CMK (cell line): ENCODE results near the gene SS18L1.

Source experiments
- DNase-seq: peaks from one replicate; pipeline ENCODE4 v3.0.0-alpha.2; 2010; ENCODE audit warnings: low read depth

The SS18L1 gene

DNA sequence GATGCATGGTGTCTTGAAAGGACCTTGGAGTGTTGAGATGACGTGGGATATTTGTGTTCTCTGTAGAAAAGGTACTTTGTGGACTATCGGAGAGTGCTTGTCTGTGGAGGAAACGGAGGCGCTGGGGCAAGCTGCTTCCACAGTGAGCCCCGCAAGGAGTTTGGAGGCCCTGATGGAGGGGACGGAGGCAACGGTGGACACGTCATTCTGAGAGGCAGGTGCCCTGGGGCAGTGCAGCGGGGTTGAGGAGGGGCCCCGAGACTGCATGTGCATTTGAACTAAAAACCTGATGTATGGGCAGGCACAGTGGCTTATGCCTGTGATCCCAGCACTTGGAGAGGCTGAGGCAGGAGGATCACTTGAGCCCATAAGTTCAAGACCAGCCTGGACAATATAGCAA lies 52.2 kb downstream of the SS18L1 start:
- no peak for DNase-seq

DNA sequence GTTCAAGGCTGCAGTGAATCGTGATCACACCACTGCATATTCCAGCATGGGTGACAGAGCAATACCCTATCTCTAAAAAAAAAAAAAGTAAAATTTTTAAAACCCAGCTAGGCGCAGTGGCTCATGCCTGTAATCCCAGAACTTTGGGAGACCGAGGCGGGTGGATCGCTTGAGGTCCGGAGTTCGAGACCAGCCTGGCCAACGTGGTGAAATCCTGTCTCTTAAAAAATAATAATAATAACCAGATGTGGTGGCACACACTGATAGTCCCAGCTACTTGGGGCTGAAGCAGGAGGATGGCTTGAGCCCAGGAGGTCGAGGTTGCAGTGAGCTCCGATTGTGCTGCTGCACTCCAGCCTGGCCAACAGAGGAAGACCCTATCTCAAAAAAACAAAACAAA lies 52.7 kb downstream of the SS18L1 start:
- no peak for DNase-seq

DNA sequence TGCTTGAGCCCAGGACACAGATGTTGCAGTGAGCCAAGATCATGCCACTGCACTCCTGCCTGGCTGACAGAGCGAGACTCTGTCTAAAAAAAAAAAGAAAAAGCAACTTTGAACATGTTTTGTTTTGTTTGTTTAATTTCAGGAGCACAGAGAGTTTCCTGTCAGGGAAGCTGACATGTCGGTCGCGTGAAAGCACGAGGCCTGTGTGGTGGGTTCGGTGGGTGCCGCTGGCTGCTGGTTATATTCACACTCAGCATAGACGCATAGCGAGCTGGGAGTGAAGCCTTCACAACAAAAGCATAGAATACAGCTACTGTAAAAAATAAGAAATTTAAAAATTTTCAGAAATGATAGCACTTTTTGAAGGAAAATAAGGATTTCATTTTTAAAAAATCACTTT lies 53.7 kb downstream of the SS18L1 start:
- no peak for DNase-seq

DNA sequence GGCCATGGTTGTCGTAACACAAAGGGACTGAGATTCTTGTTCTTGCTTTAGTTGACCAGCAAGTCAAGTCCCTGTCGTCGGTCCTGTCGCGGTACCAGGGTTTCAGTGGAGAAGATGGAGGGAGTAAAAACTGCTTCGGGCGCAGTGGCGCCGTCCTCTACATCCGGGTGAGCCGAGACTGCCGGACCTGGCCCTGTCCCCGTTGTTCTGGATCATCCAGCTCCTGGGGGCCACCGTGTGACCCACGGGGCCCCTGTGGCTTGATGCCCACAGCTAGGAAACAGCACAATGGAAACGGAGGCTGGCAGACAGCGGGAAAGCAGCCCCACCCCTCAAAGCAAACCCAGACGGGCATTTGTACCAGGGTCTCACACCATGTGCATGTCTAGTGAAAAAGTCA lies 54.2 kb downstream of the SS18L1 start:
- no peak for DNase-seq

DNA sequence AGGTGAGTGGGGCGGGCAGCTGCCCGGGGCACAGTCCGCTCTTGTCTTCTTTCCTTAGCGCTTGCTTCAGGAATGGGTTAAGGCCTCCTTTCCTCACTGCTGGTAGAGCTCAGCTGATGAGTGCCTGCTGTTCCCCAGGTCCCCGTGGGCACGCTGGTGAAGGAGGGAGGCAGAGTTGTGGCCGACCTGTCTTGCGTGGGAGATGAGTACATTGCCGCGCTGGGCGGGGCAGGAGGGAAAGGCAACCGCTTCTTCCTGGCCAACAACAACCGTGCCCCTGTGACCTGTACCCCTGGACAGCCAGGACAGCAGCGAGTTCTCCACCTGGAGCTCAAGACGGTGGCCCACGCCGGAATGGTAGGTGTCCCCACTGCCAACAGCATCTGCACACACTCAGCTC lies 54.9 kb downstream of the SS18L1 start:
- DNase-seq: no peak

DNA sequence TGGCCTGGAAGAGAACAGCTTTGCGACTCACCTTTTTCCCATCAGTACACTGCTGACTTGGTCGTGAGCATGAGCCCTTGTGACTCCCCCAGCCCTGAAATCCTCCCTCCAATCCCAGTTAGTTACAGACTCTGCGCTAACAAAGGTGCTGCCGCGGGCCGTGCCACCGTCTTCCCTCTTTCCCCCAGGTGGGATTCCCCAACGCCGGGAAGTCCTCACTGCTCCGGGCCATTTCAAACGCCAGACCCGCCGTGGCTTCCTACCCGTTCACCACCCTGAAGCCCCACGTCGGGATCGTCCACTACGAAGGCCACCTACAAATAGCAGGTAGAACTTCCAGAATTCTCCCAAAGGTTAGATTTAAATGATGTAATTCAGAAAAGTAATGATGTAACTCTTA lies 55.4 kb downstream of the SS18L1 start:
- DNase-seq: no peak

DNA sequence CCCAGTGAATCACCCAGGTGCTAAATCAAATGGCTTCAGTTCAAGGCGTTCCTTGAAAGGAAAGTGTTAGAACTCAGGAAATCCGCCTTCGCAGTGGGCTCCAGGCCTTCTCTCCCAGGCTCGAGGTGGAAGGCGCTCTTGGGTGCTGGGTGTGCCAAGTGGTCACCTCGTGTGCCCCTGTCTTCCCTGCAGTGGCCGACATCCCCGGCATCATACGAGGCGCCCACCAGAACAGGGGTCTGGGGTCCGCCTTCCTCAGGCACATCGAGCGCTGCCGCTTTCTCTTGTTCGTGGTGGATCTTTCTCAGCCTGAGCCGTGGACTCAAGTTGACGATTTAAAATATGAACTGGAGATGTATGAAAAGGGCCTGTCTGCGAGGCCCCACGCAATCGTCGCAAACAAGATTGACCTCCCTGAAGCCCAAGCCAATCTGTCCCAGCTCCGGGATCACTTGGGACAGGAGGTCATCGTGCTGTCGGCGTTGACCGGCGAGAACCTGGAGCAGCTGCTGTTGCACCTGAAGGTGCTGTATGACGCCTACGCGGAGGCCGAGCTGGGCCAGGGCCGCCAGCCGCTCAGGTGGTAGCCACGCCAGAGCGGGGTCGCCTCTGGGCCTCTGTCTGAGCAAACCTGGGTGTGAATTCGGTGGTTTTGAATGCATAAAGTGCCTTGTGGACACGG lies 57.1 kb downstream of the SS18L1 start:
- no peak for DNase-seq

DNA sequence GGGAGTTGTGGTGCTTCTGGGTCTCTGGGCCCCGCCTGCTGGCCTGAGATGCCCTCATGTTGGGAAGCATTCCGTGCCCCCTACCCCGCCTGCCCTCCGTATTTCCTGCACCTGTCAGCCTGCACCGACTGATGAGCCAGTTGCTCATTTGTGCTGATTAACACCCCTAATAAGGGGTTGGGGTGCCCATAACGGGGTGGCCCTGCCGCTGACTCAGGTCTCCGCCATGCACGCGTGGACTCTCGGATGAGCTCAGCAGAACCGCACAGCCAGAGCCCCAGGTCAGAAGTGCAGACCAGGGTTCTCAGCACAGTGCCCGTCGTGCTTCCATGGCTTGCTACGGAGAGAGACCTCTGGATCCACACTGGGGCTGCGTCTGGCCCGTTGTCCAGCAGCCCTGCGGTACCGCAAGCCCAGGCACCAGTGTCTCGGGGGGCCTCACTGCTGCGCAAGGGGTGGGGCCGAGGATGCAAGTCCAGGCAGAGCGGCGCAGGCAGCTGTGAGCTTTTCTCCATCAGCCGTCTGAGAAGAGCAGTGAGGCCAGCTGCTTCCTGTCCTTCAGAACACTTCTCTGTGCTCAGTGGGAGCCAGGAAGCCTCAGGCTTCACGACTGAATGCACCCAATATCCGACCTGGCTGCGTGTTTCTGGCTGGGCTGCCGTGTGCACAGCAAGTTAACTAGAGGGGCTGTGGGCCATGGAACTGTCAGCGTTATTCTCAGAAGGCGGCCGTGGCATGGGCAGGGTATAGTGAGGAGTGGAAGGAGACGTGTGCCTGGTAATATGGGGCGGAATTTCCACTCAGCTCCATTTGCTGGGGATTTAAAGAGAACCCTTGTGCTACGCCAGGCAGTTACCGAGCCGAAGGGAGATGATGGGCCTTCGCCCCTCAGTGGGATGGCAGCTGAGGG lies 57.9 kb downstream of the SS18L1 start:
- DNase-seq: no peak

DNA sequence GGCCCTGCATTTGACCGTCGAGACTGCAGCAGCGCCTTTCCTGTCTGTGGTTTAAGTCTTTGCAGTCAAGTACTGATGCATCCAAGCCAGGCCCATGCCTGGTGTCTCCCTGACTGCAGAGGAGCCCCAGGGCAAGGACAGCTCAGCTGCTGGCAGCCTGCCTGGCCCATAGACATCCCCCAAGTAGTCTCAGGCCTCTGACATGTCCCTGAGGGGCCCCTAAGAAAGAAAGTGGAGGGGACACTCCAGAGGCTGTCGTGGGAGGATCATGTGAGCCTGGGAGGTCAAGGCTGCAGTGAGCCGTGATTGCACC lies 58.5 kb downstream of the SS18L1 start:
- no peak for DNase-seq

DNA sequence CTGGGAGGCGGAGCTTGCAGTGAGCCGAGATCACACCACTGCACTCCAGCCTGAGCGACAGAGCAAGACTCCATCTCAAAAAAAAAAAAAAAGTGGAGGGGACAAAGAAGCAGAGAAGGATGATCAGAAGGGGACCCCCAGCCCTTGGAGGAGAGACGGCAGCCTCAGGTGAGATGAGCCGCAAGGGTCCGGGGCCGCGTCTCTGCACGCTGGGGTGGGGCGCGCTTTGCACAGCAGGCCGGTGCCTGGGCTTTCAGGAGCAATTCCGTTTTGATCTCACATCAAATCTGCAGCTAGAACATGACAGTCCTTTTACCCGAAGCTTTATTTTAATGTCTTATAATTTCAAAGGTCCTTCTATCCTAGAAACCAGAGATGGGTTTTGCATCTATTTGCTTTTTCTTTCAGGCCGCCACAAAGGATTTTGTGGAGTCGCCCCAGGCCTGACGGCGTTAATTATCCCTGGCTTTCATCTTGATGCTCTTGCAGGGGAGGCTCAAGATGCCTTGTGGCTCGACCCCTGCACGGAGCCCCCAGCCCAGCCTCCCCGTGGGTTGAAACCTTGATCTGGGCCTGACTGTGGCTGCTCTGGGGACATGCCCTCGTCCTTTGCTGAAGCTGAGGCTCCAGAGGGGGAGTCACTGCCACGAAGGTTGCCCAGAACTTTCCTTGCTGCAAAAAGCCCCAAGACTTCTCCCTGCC lies 59.3 kb downstream of the SS18L1 start:
- DNase-seq: no peak

DNA sequence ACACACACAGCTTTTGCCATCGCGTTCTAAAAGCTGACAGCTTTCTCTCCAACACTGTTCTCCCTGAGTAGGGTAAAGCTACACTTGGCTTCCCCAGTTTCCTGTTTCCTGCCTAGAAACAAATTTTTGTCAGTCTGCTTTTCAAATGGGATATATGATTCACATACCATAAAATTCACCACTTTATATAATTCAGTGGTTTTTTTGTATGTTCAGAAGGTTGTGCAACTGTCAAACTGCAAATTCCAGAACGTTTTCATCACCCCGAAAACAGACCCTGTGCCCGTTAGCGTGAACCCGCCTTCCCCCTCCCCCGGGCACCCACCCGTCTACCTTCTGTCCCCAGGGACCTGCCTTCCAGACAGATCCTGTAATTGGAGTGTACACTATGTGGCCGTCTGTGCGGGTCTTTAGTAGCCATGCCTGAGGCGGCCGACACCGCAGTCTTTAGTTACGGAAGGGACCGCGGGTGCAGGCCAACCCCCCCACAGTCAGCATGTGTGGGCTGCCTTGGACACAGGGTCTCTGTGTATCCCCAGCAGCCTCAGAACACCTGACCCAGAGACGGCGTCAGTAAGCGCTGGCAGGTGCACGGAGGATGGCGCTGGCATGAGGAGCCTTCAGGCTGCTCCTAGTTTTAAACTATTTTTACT lies 59.9 kb downstream of the SS18L1 start:
- DNase-seq: no peak

DNA sequence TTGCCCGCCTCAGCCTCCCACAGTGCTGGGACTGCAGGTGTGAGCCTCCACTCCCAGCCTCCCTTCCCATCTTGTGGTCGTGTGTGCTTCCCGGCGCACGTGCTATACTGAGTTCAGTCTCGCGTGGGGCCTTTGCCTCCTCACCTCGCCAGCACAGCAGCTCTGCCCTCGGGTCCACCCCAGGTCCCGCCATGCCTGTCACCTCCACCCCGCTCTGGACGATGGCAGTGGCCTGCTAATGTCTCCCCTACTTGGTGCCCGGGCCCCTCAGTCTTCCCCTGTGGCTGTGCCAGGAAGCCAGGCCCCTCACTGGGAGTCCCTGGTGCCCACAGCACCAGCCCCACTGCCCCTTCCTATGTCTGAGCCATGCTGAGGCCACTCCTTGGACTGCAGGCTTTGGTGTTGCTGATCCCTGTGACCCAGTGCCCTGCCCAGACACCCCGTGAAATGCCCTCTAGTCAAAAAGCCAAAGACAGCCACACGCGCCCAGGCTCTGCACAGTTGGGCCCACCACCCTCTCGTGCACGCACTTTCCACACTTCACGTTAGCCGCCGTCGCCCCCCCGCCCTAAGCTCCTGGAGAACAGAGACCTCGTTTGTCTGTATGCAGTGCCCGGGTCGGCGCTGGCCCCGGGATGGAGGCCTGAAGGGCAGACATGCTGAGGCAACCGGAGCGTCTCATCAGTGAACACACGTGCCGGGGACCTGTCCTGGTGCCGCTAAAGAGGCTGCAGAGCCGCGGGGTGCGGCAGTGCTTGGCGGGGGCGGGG lies 62.2 kb downstream of the SS18L1 start:
- no peak for DNase-seq

DNA sequence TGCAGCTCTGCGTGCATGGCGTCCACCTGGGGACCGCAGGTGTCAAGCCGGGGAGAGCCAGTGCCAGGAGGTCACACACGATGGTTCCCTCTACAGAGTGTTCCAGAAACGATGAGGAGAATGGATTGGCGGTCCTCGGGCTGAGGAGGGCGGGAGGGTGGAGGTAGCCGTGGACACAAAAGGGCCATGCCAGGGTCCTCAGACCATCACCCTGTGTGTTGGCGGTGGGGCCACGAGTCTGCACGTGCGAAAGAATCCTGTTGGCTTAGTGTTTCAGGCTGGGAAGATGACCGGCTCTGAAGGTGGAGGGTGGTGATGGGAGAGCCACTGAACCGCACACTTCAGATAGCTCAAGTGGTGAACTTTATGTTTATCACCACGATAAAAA lies 62.8 kb downstream of the SS18L1 start:
- no peak for DNase-seq

DNA sequence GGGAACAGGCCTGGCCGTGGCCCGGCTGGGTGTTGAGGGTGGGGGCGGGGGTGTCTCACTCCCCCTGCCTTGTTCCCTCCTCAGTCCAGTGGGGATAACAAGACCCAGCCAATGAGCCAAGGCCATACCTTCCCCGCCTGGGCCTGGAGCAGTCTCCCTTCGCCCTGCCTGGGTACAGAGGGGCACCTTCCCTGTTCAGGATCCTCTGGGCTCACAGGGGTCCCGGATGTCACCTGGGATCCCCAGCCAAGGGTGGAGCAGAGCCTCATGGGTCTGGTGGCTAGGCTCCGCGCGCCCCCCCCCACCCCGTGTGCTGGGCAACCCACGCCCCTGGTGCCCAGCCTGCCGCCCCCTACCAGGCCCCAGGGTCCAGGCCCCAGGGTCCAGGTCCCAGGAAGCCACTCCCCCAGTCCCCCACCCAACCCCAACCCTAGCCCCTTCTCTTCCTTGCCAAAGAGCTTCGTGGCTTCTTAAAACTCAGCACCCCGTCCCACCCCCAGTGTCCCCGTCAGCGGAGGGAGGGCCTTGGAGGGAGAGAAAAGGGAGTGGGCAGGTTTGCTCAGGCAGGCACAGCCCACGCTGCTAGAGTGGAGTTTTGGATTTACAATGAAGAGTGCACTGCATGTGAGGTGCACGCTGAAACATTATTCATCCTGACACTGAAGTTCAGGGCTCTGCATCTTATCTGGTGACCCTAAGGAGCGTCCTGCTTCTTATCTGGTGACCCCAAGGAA lies 64.7 kb downstream of the SS18L1 start:
- DNase-seq: no peak

DNA sequence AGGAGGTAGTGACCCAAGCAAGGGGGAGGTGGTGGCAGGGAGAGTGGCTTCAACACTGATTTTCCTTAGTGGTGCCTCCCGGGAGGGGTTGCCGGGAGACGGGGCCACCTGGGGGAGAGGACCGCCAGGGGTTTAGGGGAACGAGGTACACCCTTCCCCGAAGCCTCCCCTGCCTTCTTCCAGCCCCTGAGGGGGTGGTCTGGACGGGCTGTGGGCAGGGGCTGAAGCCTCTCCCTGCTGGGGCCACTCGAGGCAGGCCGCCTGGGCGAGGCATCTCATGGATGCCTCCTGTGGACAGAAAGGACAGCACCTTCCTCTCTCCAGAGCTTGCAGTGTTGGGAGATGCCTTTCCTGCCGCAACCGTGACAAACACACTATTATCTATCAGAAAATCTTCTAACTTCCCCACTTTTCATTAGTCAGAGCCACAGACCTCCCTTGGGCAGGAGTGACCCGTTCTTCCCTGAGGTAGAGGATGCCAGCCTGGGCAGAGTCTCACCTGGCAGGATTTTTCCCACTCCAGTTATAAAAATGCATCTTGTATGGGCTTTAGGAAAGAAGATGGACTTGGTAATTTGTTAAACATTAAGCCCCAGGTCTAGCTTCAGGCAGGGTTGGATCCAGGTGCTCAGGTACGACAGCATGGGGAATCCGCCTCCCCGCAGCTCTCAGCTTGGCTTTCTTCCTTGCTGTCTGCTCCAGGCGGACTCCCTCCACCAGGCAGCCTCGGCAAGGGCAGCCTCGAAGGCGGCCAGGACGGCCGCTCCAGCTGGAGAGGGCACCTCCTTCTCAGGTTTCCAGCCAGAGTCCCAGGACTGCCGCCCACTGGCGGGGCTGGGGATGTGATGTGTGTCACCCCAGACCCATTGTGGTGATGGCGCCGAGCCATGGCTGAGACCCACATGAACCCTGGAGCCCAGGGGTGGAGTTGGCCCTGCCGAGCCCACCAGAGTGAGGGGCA lies 65.5 kb downstream of the SS18L1 start:
- no peak for DNase-seq

DNA sequence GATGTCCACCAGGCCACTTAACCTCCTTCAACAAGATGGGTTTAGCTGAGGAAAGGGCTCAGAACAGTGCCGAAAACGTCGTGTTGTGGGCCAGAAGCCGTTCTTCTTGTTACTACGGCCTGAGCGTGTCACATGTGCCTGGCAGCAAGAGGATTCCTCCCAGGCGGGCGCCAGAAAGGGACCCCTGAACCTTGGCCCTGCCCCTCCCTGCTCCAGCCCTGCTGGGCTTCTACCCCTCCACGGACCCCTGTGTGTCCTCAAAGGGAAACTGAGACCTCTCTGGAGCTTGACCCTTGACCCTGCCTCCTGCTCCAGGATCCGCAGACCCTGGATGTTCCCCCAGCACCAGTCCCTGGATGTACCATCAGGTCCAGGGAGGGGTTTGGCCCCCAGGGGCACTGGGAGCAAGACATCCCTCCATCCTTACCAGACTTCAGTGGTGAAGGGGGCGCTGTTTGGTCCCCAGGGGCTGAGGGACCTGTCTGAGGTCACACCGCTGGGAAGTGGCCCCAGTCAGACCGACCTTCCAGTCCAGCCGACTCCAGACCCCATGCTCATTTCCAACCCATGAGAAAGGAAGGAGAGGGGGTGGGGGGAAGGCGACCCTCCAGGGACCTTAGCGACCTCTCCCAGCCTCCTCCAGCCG lies 66.4 kb downstream of the SS18L1 start:
- no peak for DNase-seq

DNA sequence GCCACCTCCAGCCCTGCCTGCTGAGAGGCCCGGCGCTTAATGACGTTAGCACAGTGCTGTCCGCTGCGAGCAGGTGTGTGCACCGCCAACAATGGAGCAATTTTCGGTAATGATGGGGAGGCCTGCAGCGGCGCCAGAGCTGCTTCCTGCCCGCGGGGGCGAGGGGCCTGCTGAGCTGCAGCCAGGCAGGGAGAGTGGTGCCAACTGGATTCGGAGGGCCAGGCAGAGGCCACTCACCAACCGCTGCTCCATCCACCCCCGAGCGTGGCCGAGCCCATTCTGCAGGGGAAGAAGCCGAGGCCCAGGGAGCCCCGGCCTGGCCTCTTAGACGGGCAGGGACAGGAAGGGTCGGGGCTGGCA lies 66.9 kb downstream of the SS18L1 start:
- no peak for DNase-seq

DNA sequence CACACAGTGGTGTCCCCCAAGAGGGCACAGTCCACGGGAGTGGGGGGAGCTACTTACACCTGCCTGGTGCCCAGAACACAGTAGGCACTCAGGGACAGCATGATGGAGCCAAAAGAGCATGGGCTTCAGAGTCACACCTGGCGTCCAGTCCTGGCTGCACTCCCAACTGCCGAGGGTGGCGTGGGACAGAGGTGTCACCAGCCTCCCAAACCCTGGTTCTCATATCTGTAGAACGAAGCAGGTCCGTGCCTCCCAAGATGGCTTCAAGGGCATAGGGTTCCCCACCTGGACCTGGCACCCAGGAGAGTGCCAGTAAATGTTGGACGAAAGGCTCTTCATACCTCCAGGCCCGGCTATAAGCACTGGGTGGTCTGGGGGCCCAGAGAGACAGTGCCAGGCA lies 67.6 kb downstream of the SS18L1 start:
- no peak for DNase-seq

DNA sequence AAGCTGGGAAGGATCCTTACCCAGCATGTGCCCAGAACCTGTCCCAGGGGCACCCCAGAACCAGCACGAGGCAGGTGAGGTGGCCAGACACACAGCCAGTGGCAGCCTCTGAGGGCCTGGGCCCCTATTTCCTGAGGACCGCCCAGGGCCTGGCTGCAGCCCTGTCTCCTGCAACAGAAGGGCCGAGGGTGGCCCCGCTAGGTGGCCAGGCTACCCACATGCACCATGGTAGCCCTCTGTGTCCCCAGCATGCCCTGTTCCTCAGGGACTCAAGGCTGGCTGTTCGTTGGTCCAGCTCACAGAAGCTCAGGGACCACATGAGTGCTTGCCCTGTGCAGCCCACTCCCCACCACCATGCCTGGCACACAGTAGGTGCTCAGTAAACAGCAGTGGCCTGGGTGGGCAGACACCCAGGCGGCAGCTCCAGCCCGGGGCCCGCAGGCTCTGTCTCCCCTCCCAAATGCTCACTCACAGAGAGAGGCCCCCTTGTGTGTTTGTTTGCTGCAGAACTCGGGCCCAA lies 68.3 kb downstream of the SS18L1 start:
- no peak for DNase-seq
